ENCODE results near the gene SLC35D3.
"Not testable (repeated sequence)": the region's sequence is repeated elsewhere in the genome, so short reads cannot be mapped to it uniquely, and the experiment has no call there.

SLC35D3 gene

DNA sequence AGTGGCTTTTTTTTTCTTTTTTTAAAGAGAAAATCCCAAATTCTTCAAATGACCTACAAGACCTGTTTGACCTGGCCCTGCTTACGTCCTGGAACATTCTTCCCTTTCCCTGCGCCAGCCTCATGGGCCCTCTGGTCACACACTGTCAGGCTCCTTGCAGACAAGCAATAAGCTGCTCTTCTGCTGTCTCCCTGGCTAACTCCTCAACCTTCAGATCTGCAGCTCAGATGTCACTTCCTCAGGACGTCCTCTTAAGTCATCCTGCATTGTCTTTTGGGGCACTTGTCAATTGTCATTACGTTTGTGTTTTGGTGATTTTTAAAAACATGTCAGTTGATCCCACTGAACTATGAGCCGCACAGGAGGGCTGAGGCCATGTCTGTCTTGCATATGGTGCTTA, 28.9 kb upstream of the SLC35D3 start:
- 87% methylated on average over 5 of the region's 5 CpGs for WGBS, 2 experiments
- Histone ChIP-seq H3K36me3 (ENCODE audit: control insufficient read depth, insufficient read depth, low read length) (no peaks in the 10 kb centered on the region), H3K27ac (ENCODE audit: insufficient read depth, low read depth, low read length, poor library complexity, severe bottlenecking) (no peak overlapping the region), H3K27me3 (ENCODE audit: control insufficient read depth, insufficient read depth, low read length, poor library complexity, severe bottlenecking) (no peaks in the 10 kb centered on the region), H3K4me1 (ENCODE audit: control insufficient read depth, insufficient read depth, low read length) (no peaks in the 10 kb centered on the region), H3K4me3 (ENCODE audit: insufficient read depth, low read depth, low read length) (no peak overlapping the region), H3K9me3 (ENCODE audit: control insufficient read depth, low read length) (no peaks in the 10 kb centered on the region)

DNA sequence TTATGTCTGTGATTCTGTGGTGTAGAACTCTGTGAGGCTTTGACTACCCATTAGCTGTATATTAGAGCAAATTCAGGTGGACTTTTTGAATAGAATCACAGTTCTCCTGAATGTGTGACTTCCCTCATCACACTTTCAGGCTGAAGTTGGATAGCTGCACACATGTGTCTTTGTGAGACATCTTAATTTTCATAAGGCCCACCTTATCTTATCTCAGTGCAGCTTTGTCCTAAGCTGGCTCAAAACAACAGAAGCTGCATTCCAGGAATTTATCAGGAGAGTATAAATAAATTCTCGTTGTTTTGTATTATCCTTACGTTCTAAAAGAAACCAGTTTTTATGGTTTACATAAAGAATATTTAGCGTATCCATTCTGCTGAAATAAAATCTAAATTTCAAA, 26.2 kb upstream of the SLC35D3 start:
- WGBS, 2 experiments: 91 to 96% methylated on average over 1 to 3 of the region's 3 CpGs
- no peaks in the 10 kb centered on the region for H3K4me1 ChIP-seq (ENCODE audit: control insufficient read depth, insufficient read depth, low read length)
- H3K27ac ChIP-seq (ENCODE audit: insufficient read depth, low read depth, low read length, poor library complexity, severe bottlenecking): no peak overlapping the region
- H3K27me3 ChIP-seq (ENCODE audit: control insufficient read depth, insufficient read depth, low read length, poor library complexity, severe bottlenecking): no peaks in the 10 kb centered on the region
- H3K36me3 ChIP-seq (ENCODE audit: control insufficient read depth, insufficient read depth, low read length): peaks cover 5% of the 10 kb centered on the region
- H3K9me3 ChIP-seq (ENCODE audit: control insufficient read depth, low read length): no peaks in the 10 kb centered on the region
- H3K4me3 ChIP-seq (ENCODE audit: insufficient read depth, low read depth, low read length): no peak overlapping the region

DNA sequence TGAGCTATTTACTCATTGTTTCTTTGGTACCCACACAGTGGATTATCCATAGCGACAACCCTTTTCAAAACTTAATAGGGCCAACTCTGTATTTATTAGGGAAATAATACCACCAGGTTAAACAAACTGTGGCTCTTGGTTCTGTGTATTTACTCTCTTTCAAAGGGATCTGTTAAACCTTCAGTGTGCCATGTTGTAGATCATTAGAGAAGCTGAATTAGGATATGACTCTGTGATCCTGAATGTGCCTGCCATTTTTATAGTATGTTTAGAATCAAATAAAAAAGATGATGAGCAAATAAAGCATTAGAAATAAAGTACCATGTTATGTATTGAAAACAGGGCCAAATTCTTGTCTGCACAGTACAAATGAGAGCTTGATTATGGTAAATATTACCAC, 25.0 kb upstream of the SLC35D3 start:
- 67 to 71% methylated on average over 1 of the region's 1 CpG for WGBS, 2 experiments
- no peaks in the 10 kb centered on the region for H3K27me3 ChIP-seq (ENCODE audit: control insufficient read depth, insufficient read depth, low read length, poor library complexity, severe bottlenecking)

DNA sequence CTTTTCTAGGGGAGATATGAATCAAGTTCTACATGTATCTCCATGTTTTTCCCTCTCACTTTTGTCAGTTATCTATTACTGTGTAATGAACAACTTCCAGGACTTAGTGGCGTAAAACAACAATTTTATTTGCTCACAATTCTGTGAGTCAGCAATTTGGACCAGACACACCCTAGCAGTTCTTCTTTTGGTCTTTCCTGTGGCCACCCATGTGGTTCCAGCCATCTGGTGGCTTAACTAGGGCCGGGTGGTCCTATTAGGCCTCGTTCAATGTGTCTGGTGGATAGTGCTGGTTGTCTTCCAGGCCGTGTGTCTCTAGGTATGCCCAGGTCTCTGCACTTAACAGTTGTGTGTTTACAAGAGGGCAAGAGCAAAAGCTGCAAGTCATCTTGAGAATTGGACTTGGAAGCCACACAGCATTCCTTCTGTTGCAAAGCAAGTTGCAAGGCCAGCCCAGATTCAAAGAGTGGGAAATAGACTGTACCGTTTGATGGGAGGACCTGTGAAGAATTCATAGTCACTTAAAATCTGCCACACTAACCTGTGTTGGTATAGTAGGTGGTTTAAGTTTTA, 20.8 kb upstream of the SLC35D3 start:
- Histone ChIP-seq H3K4me1 (ENCODE audit: control insufficient read depth, insufficient read depth, low read length) (no peaks in the 10 kb centered on the region), H3K36me3 (ENCODE audit: control insufficient read depth, insufficient read depth, low read length) (peaks cover 10% of the 10 kb centered on the region), H3K27me3 (ENCODE audit: control insufficient read depth, insufficient read depth, low read length, poor library complexity, severe bottlenecking) (no peaks in the 10 kb centered on the region), H3K4me3 (ENCODE audit: insufficient read depth, low read depth, low read length) (no peak overlapping the region), H3K9me3 (ENCODE audit: control insufficient read depth, low read length) (no peaks in the 10 kb centered on the region), H3K27ac (ENCODE audit: insufficient read depth, low read depth, low read length, poor library complexity, severe bottlenecking) (no peak overlapping the region)
- WGBS, 2 experiments: 93 to 96% methylated on average over 5 of the region's 5 CpGs

More for the DNA sequence above, 25.0 kb upstream of the SLC35D3 start:
- Histone ChIP-seq H3K9me3 (ENCODE audit: control insufficient read depth, low read length) (no peaks in the 10 kb centered on the region), H3K4me1 (ENCODE audit: control insufficient read depth, insufficient read depth, low read length) (no peaks in the 10 kb centered on the region), H3K36me3 (ENCODE audit: control insufficient read depth, insufficient read depth, low read length) (peaks cover 5% of the 10 kb centered on the region), H3K27ac (ENCODE audit: insufficient read depth, low read depth, low read length, poor library complexity, severe bottlenecking) (no peak overlapping the region), H3K4me3 (ENCODE audit: insufficient read depth, low read depth, low read length) (no peak overlapping the region)

DNA sequence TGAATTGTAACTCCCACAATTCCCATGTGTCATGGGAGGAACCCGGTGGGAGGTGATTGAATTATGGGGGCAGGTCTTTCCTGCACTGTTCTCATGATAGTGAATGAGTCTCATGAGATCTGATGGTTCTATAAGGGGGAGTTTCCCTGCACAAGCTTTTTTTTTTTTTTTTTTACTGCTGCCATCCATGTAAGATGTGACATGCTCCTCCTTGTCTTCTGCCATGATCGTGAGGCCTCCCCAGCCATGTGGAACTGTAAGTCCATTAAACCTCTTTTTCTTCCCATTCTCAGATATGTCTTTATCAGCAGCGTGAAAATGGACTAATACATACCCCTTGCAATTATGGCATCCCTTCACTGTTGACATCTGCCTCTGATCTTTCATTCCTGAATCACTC, 17.6 kb upstream of the SLC35D3 start:
- H3K27me3 ChIP-seq (ENCODE audit: control insufficient read depth, insufficient read depth, low read length, poor library complexity, severe bottlenecking); H3K9me3 ChIP-seq (ENCODE audit: control insufficient read depth, low read length); H3K4me1 ChIP-seq (ENCODE audit: control insufficient read depth, insufficient read depth, low read length); H3K36me3 ChIP-seq (ENCODE audit: control insufficient read depth, insufficient read depth, low read length); H3K4me3 ChIP-seq (ENCODE audit: insufficient read depth, low read depth, low read length); H3K27ac ChIP-seq (ENCODE audit: insufficient read depth, low read depth, low read length, poor library complexity, severe bottlenecking): not testable (repeated sequence)
- WGBS, 2 experiments: 93 to 95% methylated on average over 3 of the region's 3 CpGs

DNA sequence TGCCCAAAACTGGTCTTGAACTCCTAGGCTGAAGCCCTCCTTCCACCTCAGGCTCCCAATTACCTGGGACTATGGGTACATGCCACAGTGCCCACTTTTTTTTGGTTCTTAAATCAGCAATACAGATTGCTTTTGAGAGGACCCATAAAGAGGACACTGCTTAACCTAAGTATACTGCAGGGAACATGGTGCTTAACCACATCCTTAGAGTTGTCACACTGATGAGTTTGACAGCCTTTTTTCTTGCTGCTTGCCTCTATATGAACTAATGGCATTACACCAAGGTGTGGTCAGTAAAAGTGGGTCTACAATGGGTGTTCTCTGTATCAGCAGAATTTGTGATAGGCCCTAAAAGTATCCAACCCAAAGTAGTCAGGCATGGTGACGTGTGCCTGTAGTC, 7.2 kb upstream of the SLC35D3 start:
- peaks cover 10% of the 10 kb centered on the region for H3K27me3 ChIP-seq (ENCODE audit: control insufficient read depth, insufficient read depth, low read length, poor library complexity, severe bottlenecking)
- WGBS, 2 experiments: 84 to 97% methylated on average over 1 of the region's 1 CpG

DNA sequence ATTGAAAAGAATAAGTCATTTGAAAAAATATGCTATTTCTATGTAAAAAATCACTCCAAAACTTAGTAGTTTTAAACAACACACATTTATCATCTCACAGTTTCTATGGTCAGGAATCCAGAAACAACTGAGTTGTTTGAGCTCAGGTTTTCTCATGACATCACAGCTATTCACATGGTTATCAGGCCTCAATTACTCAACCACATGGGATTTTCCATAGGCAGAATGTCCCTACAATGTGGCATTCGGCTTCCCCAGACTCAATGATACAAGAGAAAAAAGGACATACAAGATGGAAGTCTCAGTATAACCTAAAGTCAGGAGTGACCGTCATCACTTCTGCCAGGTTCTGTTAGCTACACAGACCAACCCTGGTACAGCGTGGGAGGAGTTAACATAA, 3.4 kb upstream of the SLC35D3 start:
- 77 to 82% methylated on average over 3 of the region's 3 CpGs for WGBS, 2 experiments

More for the DNA sequence above, 7.2 kb upstream of the SLC35D3 start:
- no peaks in the 10 kb centered on the region for H3K4me1 ChIP-seq (ENCODE audit: control insufficient read depth, insufficient read depth, low read length)
- no peaks in the 10 kb centered on the region for H3K36me3 ChIP-seq (ENCODE audit: control insufficient read depth, insufficient read depth, low read length)
- H3K4me3 ChIP-seq (ENCODE audit: insufficient read depth, low read depth, low read length): no peak overlapping the region
- H3K9me3 ChIP-seq (ENCODE audit: control insufficient read depth, low read length): no peaks in the 10 kb centered on the region
- no peak overlapping the region for H3K27ac ChIP-seq (ENCODE audit: insufficient read depth, low read depth, low read length, poor library complexity, severe bottlenecking)

DNA sequence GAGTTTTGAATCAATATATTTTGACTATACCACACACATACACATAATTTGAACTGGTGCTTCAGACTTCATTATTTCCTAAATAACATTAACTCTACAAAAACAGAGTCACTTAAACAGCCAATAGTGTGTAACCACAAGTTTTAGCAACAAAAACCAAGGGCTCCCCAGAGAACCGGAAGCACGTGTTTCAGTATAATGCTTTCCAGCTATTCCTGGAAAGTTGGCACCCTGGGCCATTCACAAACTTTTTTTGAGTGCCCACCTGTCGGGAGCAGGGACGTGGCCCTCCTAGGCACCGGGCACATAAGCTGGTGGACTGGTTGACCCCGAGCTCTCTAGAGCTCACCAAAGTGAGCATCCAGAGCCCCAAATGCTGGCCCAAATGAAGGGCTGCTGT, 1.9 kb upstream of the SLC35D3 start:
- H3K4me1 ChIP-seq (ENCODE audit: control insufficient read depth, insufficient read depth, low read length): no peaks in the 10 kb centered on the region
- H3K4me3 ChIP-seq (ENCODE audit: insufficient read depth, low read depth, low read length): no peak overlapping the region
- WGBS, 2 experiments: 62 to 68% methylated on average over 6 of the region's 6 CpGs
- H3K9me3 ChIP-seq (ENCODE audit: control insufficient read depth, low read length): no peaks in the 10 kb centered on the region
- H3K36me3 ChIP-seq (ENCODE audit: control insufficient read depth, insufficient read depth, low read length): no peaks in the 10 kb centered on the region
- no peak overlapping the region for H3K27ac ChIP-seq (ENCODE audit: insufficient read depth, low read depth, low read length, poor library complexity, severe bottlenecking)
- H3K27me3 ChIP-seq (ENCODE audit: control insufficient read depth, insufficient read depth, low read length, poor library complexity, severe bottlenecking): peaks cover 59% of the 10 kb centered on the region

More for the DNA sequence above, 3.4 kb upstream of the SLC35D3 start:
- H3K4me1 ChIP-seq (ENCODE audit: control insufficient read depth, insufficient read depth, low read length): no peaks in the 10 kb centered on the region
- no peaks in the 10 kb centered on the region for H3K36me3 ChIP-seq (ENCODE audit: control insufficient read depth, insufficient read depth, low read length)
- H3K4me3 ChIP-seq (ENCODE audit: insufficient read depth, low read depth, low read length): no peak overlapping the region
- H3K27me3 ChIP-seq (ENCODE audit: control insufficient read depth, insufficient read depth, low read length, poor library complexity, severe bottlenecking): peaks cover 48% of the 10 kb centered on the region
- no peaks in the 10 kb centered on the region for H3K9me3 ChIP-seq (ENCODE audit: control insufficient read depth, low read length)
- H3K27ac ChIP-seq (ENCODE audit: insufficient read depth, low read depth, low read length, poor library complexity, severe bottlenecking): no peak overlapping the region

DNA sequence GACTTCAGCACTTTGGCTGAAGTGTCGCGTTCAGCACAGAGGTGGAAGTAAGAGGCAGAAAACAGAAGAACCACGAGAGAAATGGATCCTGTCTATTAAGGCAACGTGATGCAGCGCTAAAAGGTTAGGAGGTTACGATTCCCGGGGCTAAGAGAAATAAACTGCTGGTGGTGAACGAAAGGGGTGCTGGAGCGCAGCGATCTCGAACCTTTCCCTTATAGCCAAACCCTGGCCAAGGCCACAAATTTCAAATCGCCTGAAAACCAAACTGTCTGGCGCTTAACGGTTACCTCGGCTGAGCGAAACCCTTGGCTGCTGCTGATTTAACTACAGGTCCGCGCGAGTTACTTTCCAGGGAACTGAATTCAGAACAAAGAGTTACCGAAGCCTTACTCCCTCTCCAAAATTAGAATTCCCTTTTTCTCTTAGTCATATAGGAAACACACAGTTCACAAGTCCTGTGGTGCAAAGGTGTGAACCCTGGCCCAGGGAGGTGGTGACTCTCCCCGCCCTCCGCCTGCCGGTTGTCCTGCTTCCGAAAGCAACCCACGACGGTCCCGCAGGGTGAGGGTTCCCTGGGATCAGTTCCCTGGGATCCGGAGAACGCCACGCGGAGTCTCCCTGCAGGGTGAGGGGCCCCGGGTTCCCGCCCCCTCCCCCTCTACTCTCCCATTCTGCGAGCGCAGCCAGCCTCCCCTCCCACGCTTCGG, 1.3 kb upstream of the SLC35D3 start:
- H3K27me3 ChIP-seq (ENCODE audit: control insufficient read depth, insufficient read depth, low read length, poor library complexity, severe bottlenecking): peaks cover 59% of the 10 kb centered on the region
- 6 to 8% methylated on average over 37 of the region's 37 CpGs for WGBS, 2 experiments
- no peaks in the 10 kb centered on the region for H3K36me3 ChIP-seq (ENCODE audit: control insufficient read depth, insufficient read depth, low read length)

DNA sequence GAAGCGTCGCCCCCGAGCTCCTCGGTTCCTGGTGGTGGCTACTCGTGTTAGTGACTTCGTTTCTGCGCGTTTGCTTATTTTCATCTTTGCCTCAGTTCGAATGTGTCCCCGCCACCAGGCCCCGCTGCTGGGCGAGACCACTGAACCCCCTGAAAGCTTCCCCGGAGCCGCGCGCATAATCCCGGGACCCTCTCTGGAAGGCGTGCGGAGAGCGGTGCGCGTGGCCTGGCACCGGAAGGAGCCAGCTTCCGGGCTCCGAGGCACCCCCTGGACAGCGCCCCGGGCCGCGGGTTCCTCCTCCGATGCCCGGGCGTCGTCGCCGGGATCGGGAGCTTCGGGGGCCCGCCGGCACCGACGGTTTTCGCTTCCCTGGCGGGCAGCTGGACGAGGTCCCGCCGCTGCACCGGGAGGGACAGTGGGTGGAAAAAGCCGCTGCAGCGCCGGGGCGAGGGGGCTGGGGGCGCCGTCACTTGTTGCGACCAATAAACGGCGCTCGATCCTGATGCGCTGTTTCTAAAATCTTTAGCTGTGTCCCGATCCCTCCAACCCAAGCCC, 643 bp upstream of the SLC35D3 start:
- H3K4me1 ChIP-seq (ENCODE audit: control insufficient read depth, insufficient read depth, low read length): no peaks in the 10 kb centered on the region
- WGBS, 2 experiments: 1% methylated on average over 59 of the region's 59 CpGs
- no peaks in the 10 kb centered on the region for H3K36me3 ChIP-seq (ENCODE audit: control insufficient read depth, insufficient read depth, low read length)

More for the DNA sequence above, 1.3 kb upstream of the SLC35D3 start:
- Histone ChIP-seq H3K27ac (ENCODE audit: insufficient read depth, low read depth, low read length, poor library complexity, severe bottlenecking) (no peak overlapping the region), H3K9me3 (ENCODE audit: control insufficient read depth, low read length) (no peaks in the 10 kb centered on the region), H3K4me1 (ENCODE audit: control insufficient read depth, insufficient read depth, low read length) (no peaks in the 10 kb centered on the region), H3K4me3 (ENCODE audit: insufficient read depth, low read depth, low read length) (peak overlapping the region; percentile 45)

More for the DNA sequence above, 643 bp upstream of the SLC35D3 start:
- Histone ChIP-seq H3K4me3 (ENCODE audit: insufficient read depth, low read depth, low read length) (peak overlapping the region; percentile 45), H3K27me3 (ENCODE audit: control insufficient read depth, insufficient read depth, low read length, poor library complexity, severe bottlenecking) (peaks cover 59% of the 10 kb centered on the region), H3K9me3 (ENCODE audit: control insufficient read depth, low read length) (no peaks in the 10 kb centered on the region), H3K27ac (ENCODE audit: insufficient read depth, low read depth, low read length, poor library complexity, severe bottlenecking) (no peak overlapping the region)

Measured in ectodermal cell (in vitro differentiated cells).